Endothelial cell of umbilical vein (primary cell): Measurements from ENCODE around the gene KLHL18. TPM values are rescaled to one million over a fixed set of nuclear protein-coding genes. Genes with fewer than 3 reads are reported as not detected.

Experiments
- BruUV-seq: library from RNA; stranded (reverse); fragments of 400-500 nt; replicated peaks from 2 replicates; lab custom pipeline; 2021; lab: Mats Ljungman, UMichigan
- CTCF ChIA-PET: fragments of 300-600, 350-600 bp; sonication (Branson Sonifier 250); formaldehyde crosslinking; loops from one replicate; lab custom pipeline; 2021; ENCODE audit warnings: antibody characterized with exemption, inconsistent platforms; lab: Charles Lee
- POLR2A ChIA-PET: fragments of 300-600, 350-600 bp; sonication (Branson Sonifier 250); formaldehyde crosslinking; loops from one replicate; lab custom pipeline; 2021; ENCODE audit warnings: antibody characterized with exemption, inconsistent platforms; lab: Charles Lee
- DNase-seq: peaks from one replicate; pipeline ENCODE4 v3.0.0-alpha.2; 2011; ENCODE audit warnings: low read depth, low spot score
- FAIRE-seq: peaks from 2 replicates; lab custom pipeline; 2011; peaks lifted over from hg19 to GRCh38; lab: Jason Lieb, UNC
- H2AFZ ChIP-seq: 2 replicates; pipeline ENCODE4 v1.6.0; 2012; ENCODE audit warnings: low read depth, low read length, control low read depth, inconsistent platforms
- H3K27ac ChIP-seq: 2 replicates; pipeline ENCODE4 v1.5.1; 2011; ENCODE audit warnings: low read depth, mild to moderate bottlenecking, control low read depth, low read length, moderate library complexity; ENCODE audit not compliant: insufficient read depth
- H3K27me3 ChIP-seq, 2 experiments: 2 replicates each; pipeline versions ENCODE4 v1.6.0 to v1.6.1; 2011; ENCODE audit warnings: low read length in 2 of 2, mixed read lengths in 1 of 2; ENCODE audit not compliant: control insufficient read depth in 2 of 2, insufficient read depth in 2 of 2
- H3K36me3 ChIP-seq, 2 experiments: 2 replicates in 1 of 2; 3 replicates in 1 of 2; pipeline ENCODE4 v1.5.1; 2011; ENCODE audit warnings: low read length in 2 of 2, mild to moderate bottlenecking in 1 of 2, moderate library complexity in 1 of 2; ENCODE audit not compliant: control insufficient read depth in 2 of 2, insufficient read depth in 2 of 2; ENCODE audit errors: extremely low read depth in 1 of 2
- H3K4me1 ChIP-seq: 3 replicates; pipeline ENCODE4 v1.5.1; 2011; ENCODE audit warnings: mild to moderate bottlenecking, low read length; ENCODE audit not compliant: control insufficient read depth, insufficient read depth; ENCODE audit errors: extremely low read depth
- H3K4me2 ChIP-seq: 2 replicates; pipeline ENCODE4 v1.6.1; 2011; ENCODE audit warnings: low read length, control low read depth, mixed read lengths; ENCODE audit not compliant: insufficient read depth
- H3K4me3 ChIP-seq, 3 experiments: fragments of 200-600 bp in 1 of 3; sonication (generic), shearing (Covaris generic) in 1 of 3; replicated peaks in 1 of 3; 2 replicates each; pipeline ENCODE4 v1.5.1; 2011 to 2016; ENCODE audit warnings: control low read depth in 3 of 3, low read length in 3 of 3, mild to moderate bottlenecking in 2 of 3, inconsistent platforms in 1 of 3, low read depth in 1 of 3, moderate library complexity in 1 of 3; ENCODE audit not compliant: insufficient read depth in 1 of 3
- H3K79me2 ChIP-seq: 2 replicates; pipeline ENCODE4 v1.6.0; 2012; ENCODE audit warnings: low read length, inconsistent platforms; ENCODE audit not compliant: control insufficient read depth, insufficient read depth
- H3K9ac ChIP-seq: replicated peaks from 2 replicates; pipeline ENCODE3; 2011; ENCODE audit warnings: low read length, control low read depth; ENCODE audit not compliant: insufficient read depth; ENCODE audit errors: extremely low read depth
- H3K9me1 ChIP-seq: replicated peaks from 3 replicates; pipeline ENCODE4 v1.6.0; 2011; ENCODE audit warnings: mild to moderate bottlenecking, low read length; ENCODE audit not compliant: control insufficient read depth, insufficient read depth; ENCODE audit errors: extremely low read depth
- H3K9me3 ChIP-seq: replicated peaks from 2 replicates; pipeline ENCODE4 v1.5.1; 2012; ENCODE audit warnings: low read length, inconsistent platforms; ENCODE audit not compliant: control insufficient read depth, insufficient read depth
- H4K20me1 ChIP-seq: replicated peaks from 2 replicates; pipeline ENCODE3; 2011; ENCODE audit warnings: mild to moderate bottlenecking, low read length; ENCODE audit not compliant: control insufficient read depth, insufficient read depth; ENCODE audit errors: extremely low read depth
- CTCF ChIP-seq, 2 donors: IDR thresholded peaks; 1 replicate in 1 of 2; 2 replicates in 1 of 2; pipeline ENCODE4 v1.5.1; 2011; ENCODE audit warnings: low read length in 2 of 2, mild to moderate bottlenecking in 2 of 2, moderate library complexity in 2 of 2, control low read depth in 1 of 2, inconsistent platforms in 1 of 2, low read depth in 1 of 2; ENCODE audit not compliant: insufficient read depth in 1 of 2; ENCODE audit errors: extremely low read depth in 1 of 2
- EZH2 ChIP-seq: IDR thresholded peaks from 2 replicates; pipeline ENCODE4 v1.6.1; 2012; ENCODE audit warnings: borderline replicate concordance, low read depth, mild to moderate bottlenecking, moderate library complexity, low read length, inconsistent platforms; ENCODE audit not compliant: severe bottlenecking
- FOS ChIP-seq: IDR thresholded peaks from 2 replicates; pipeline ENCODE4 v1.6.1; 2011; ENCODE audit warnings: mild to moderate bottlenecking, low read length, moderate library complexity, borderline replicate concordance; ENCODE audit not compliant: insufficient read depth
- GATA2 ChIP-seq: IDR thresholded peaks from 2 replicates; pipeline ENCODE4 v1.7.0; 2011; ENCODE audit warnings: low read depth, mild to moderate bottlenecking, moderate library complexity, mixed read lengths, low read length; ENCODE audit not compliant: insufficient read length, insufficient read depth
- JUN ChIP-seq: IDR thresholded peaks from 2 replicates; pipeline ENCODE4 v1.6.1; 2011; ENCODE audit warnings: borderline replicate concordance, low read depth; ENCODE audit not compliant: insufficient read length, insufficient read depth
- MAX ChIP-seq: IDR thresholded peaks from 2 replicates; pipeline ENCODE4 v1.6.1; 2011; ENCODE audit not compliant: insufficient read depth, insufficient read length
- MYC ChIP-seq: IDR thresholded peaks from one replicate; pipeline ENCODE4 v1.6.1; 2011; ENCODE audit warnings: mild to moderate bottlenecking, low read depth, low read length
- POLR2A ChIP-seq: IDR thresholded peaks from 2 replicates; pipeline ENCODE4 v1.6.1; 2012; ENCODE audit warnings: low read depth, mild to moderate bottlenecking, control low read depth, low read length
- POLR2AphosphoS5 ChIP-seq: IDR thresholded peaks from 2 replicates; pipeline ENCODE4 v1.6.1; 2012; ENCODE audit warnings: low read depth, mild to moderate bottlenecking, control low read depth, low read length, moderate library complexity; ENCODE audit not compliant: insufficient read depth
- dilution Hi-C: fragments of 300-500 bp; cut with MboI; formaldehyde crosslinking; loops from one replicate; pipeline ENCODE4 v1.15.0; 2019; ENCODE audit warnings: low sequenced_read_pairs; ENCODE audit not compliant: extremely low pct_ligation_motif_present
- intact Hi-C: fragments of 100-400 bp; cut with micrococcal nuclease; formaldehyde crosslinking; loops from one replicate; pipeline ENCODE4 v1.10.0; 2022
- polyA plus RNA-seq, 4 experiments: library from polyadenylated mRNA; depleted of rRNA in 3 of 4; stranded (reverse) in 3 of 4; unstranded in 1 of 4; fragments of >200 nt; gene quantifications; 2 replicates each; pipeline versions ENCODE4 v1.2.1 to v1.2.3, GENCODE V29; 2011 to 2012; ENCODE audit warnings: missing spikeins in 1 of 4
- total RNA-seq: library from RNA; stranded (reverse); gene quantifications from 2 replicates; pipeline ENCODE4 v1.2.3, GENCODE V29; 2021

KLHL18 gene
- total and polyA plus RNA-seq, 2 donors (not counting 3 experiments of a cell fraction or from before 2014, with no cell fraction given): 43.4 to 58.1 TPM

- H3K4me1 ChIP-seq: peaks cover 9% of the 10 kb centered on the region
- no peak for TF ChIP-seq GATA2
- TF ChIP-seq FOS: no peak
- TF ChIP-seq CTCF (IDR thresholded peaks at IDR 0.05; ENCODE audit: extremely low read depth in 1 of 2, insufficient read depth in 1 of 2, low read depth in 1 of 2, low read length in 2 of 2): no peak
- TF ChIP-seq EZH2: no peak
- no peak for TF ChIP-seq MAX
- TF ChIP-seq MYC: no peak
- TF ChIP-seq POLR2A: no peak
- TF ChIP-seq JUN: no peak
- TF ChIP-seq POLR2AphosphoS5: no peak
- H3K9me1 ChIP-seq: no peaks in the 10 kb centered on the region
- H3K9me3 ChIP-seq: no peaks in the 10 kb centered on the region
- no peaks in the 10 kb centered on the region for H3K36me3 ChIP-seq
- H3K27ac ChIP-seq: no peak overlapping the region
- no peaks in the 10 kb centered on the region for H3K79me2 ChIP-seq
- H3K4me2 ChIP-seq: no peak overlapping the region
- dilution Hi-C loops (no loop called here), intact Hi-C loops (no loop called here)
- no peak overlapping the region for H3K4me3 ChIP-seq
- POLR2A ChIA-PET: no interaction called here
- H4K20me1 ChIP-seq: no peaks in the 10 kb centered on the region
- no TSS peak for BruUV-seq
- no peak overlapping the region for H2AFZ ChIP-seq
- H3K27me3 ChIP-seq: no peaks in the 10 kb centered on the region
- no peak overlapping the region for H3K9ac ChIP-seq
- no peak for FAIRE-seq
- no peak for DNase-seq
- CTCF ChIA-PET: no interaction called here
These were observed 17.7 kb upstream of the KLHL18 start for GRCh38 chr3:47265008-47265407.
